ENCODE data around the gene SLC17A7. TPM values are rescaled to one million over a fixed set of nuclear protein-coding genes. Genes with fewer than 3 reads are reported as not detected.

Gene SLC17A7
- total and polyA plus RNA-seq, 9 of the 15 experiments (the other 6 are each of a cell fraction or from before 2014, with no cell fraction given): 1.1 to 15.7 (median 2.4) TPM

DNA sequence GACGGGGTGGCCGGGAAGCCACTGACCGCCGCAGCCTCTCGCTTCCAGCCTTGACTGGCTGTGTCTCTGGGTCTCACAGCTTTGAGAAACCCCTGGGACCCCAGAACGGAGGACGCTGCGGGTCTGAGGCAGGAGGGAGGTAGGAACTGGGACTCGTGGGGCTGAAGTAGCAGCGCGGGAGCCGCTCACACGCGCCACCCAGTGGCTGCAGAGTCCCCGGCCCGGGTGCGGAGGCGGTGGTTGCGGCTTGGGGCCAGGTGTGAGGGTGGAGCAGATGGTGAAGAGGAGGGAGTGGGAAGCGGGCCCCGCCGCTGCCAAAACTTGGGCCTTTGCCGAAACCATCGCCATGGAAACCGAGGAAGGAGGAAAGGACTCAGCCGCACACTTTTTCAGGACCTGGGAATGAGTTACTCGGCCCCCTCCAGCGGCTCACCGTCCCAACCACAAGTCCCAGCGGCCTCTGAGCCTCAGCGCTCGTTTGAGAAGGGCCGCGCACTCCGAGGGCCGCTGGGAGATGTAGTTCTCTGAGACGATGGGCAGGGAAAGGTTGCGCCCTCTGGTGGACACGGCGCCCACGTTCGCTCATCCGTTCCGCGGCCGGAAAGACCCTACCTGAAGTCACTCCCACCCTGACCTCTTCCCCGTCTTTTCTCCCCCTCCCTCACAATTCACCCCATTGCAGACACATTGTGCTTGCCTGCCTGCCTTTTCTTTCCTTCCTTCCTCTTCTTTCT lies 2.2 kb upstream of the SLC17A7 start (continued):
- TF ChIP-seq BRF2 (IDR thresholded peaks at IDR 0.05; ENCODE audit: borderline replicate concordance, insufficient read depth, insufficient read length): no peak
- TF ChIP-seq SMAD4 (CRISPR knock-in tag; conservative IDR thresholded peaks at IDR 0.05): peak; percentile 80
- TF ChIP-seq ESRRA (IDR thresholded peaks at IDR 0.05; ENCODE audit: borderline replicate concordance, low read depth): peak; percentile 69; the same call in 1 of the 2 replicates
- TF ChIP-seq SP2 (IDR thresholded peaks at IDR 0.05; ENCODE audit: extremely low read depth, low read depth, low read length, poor library complexity, severe bottlenecking): no peak
- TF ChIP-seq TCF3 (CRISPR knock-in tag; IDR thresholded peaks at IDR 0.05): no peak; the same call in 1 of the 2 replicates
- peak; percentile 97 to 98 for TF ChIP-seq SIX5 (IDR thresholded peaks at IDR 0.05; ENCODE audit: borderline replicate concordance in 1 of 2, insufficient read depth in 1 of 2, low read depth in 1 of 2, low read length in 2 of 2)
- TF ChIP-seq RB1 (IDR thresholded peaks at IDR 0.05; ENCODE audit: low read depth): peak; percentile 89; the same call in 1 of the 2 replicates
- TF ChIP-seq TRIM24 (IDR thresholded peaks at IDR 0.05): no peak
- TF ChIP-seq, protein P1, sequence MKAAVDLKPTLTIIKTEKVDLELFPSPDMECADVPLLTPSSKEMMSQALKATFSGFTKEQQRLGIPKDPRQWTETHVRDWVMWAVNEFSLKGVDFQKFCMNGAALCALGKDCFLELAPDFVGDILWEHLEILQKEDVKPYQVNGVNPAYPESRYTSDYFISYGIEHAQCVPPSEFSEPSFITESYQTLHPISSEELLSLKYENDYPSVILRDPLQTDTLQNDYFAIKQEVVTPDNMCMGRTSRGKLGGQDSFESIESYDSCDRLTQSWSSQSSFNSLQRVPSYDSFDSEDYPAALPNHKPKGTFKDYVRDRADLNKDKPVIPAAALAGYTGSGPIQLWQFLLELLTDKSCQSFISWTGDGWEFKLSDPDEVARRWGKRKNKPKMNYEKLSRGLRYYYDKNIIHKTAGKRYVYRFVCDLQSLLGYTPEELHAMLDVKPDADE (conservative IDR thresholded peaks at IDR 0.05; ENCODE audit: control insufficient read depth, low read depth, low read length): peak; percentile 98
- TF ChIP-seq ZNF639 (CRISPR knock-in tag; conservative IDR thresholded peaks at IDR 0.05 in 1 of 2, IDR thresholded peaks at IDR 0.05 in 1 of 2): peak in 1 of 2 experiments; percentile 86; a peak in 2 of 4 replicates
- TF ChIP-seq GMEB1 (CRISPR knock-in tag; IDR thresholded peaks at IDR 0.05): peak; percentile 76
- TF ChIP-seq SREBF1 (IDR thresholded peaks at IDR 0.05; ENCODE audit: borderline replicate concordance, low read depth, low read length): 0 out of 2 replicates have a peak, but pooled peaks have one; percentile 33
- peak; percentile 91 for TF ChIP-seq FIP1L1 (IDR thresholded peaks at IDR 0.05; ENCODE audit: low read depth, low read length, poor library complexity, severe bottlenecking)
- TF ChIP-seq ZNF121 (CRISPR knock-in tag; conservative IDR thresholded peaks at IDR 0.05): no peak
- no peak for TF ChIP-seq CHD1 (IDR thresholded peaks at IDR 0.05; ENCODE audit: low read length)
- TF ChIP-seq THAP12 (CRISPR knock-in tag; IDR thresholded peaks at IDR 0.05): peak; percentile 32; the same call in 1 of the 2 replicates
- no peak for TF ChIP-seq FOXP1 (CRISPR knock-in tag; IDR thresholded peaks at IDR 0.05)
- no peak for TF ChIP-seq KLF6 (CRISPR knock-in tag; IDR thresholded peaks at IDR 0.05; ENCODE audit: borderline replicate concordance)
